Mucosa of descending colon (tissue), 3 donors: Measurements from ENCODE around the gene SERTAD2. TPM values are rescaled to one million over a fixed set of nuclear protein-coding genes. Genes with fewer than 3 reads are reported as not detected.

Experiments
- ATAC-seq: fragments of 200-7000 bp; cut with Tn5 transposase; one replicate; pipeline ENCODE4 v1.9.1; 2020; ENCODE audit warnings: mild to moderate bottlenecking, moderate library complexity
- DNase-seq, 3 donors: peaks; one replicate each; pipeline ENCODE4 v3.0.0-alpha.2; 2020
- H3K36me3 ChIP-seq: fragments of 200-600 bp; one replicate; pipeline ENCODE4 v1.8.0; 2021; ENCODE audit warnings: low read depth, mild to moderate bottlenecking
- H3K4me1 ChIP-seq: fragments of 200-600 bp; one replicate; pipeline ENCODE4 v1.8.0; 2021; ENCODE audit warnings: low read depth, mild to moderate bottlenecking
- H3K4me3 ChIP-seq: fragments of 200-600 bp; one replicate; pipeline ENCODE4 v1.8.0; 2021; ENCODE audit warnings: mild to moderate bottlenecking
- H3K9me3 ChIP-seq: fragments of 200-600 bp; one replicate; pipeline ENCODE4 v1.8.0; 2021; ENCODE audit warnings: mild to moderate bottlenecking
- CTCF ChIP-seq: fragments of 200-600 bp; IDR thresholded peaks from one replicate; pipeline ENCODE4 v1.8.0; 2022; ENCODE audit warnings: antibody characterized with exemption, mild to moderate bottlenecking
- intact Hi-C, 2 donors: fragments of 100-400 bp; cut with DNase I in 1 of 2; cut with micrococcal nuclease in 1 of 2; formaldehyde crosslinking; loops; one replicate each; pipeline versions ENCODE4 v1.11.0 to v1.11.1; 2022; cut with DNase I, micrococcal nuclease
- total RNA-seq, 3 donors: library from RNA; stranded (reverse); fragmentation: NEBNext Ultra II Directional in 2 of 3; extraction: Animal tissue kit (Norgen Biotek cat#: 25700) in 2 of 3; gene quantifications; one replicate each; pipeline versions ENCODE4 v1.2.1 to v1.2.4, GENCODE V29; 2021 to 2023
- donor health status: DM: no; HTN: no; CAD: no; lungs with moderate emphysema.
- donor health status: DM: no; HTN: no; CAD: no.
- donor health status: DM: no; HTN: yes; CAD: no.

Gene SERTAD2
- total RNA-seq, 3 donors from 2014 or later = 17.3 to 20.6 (median 20.6) TPM

GRCh38 chr2:64627860-64628841, 25.6 kb downstream of the SERTAD2 start:
- Histone ChIP-seq H3K9me3 (no peaks in the 10 kb centered on the region), H3K4me1 (no peaks in the 10 kb centered on the region), H3K4me3 (no peak overlapping the region), H3K36me3 (no peaks in the 10 kb centered on the region)
- DNase-seq = no peak
- intact Hi-C loops = no loop called here
- TF ChIP-seq CTCF = no peak
- peak; percentile 73 for ATAC-seq

GRCh38 chr2:64626963-64627760, 26.6 kb downstream of the SERTAD2 start:
- no peaks in the 10 kb centered on the region for H3K36me3 ChIP-seq
- no peaks in the 10 kb centered on the region for H3K4me1 ChIP-seq
- ATAC-seq (no peak), DNase-seq (no peak)
- H3K4me3 ChIP-seq = no peak overlapping the region
- no peak for TF ChIP-seq CTCF
- intact Hi-C loops = no loop called here
- H3K9me3 ChIP-seq = no peaks in the 10 kb centered on the region

- no peaks in the 10 kb centered on the region for H3K9me3 ChIP-seq
- TF ChIP-seq CTCF = no peak
- no peak for ATAC-seq
- DNase-seq = no peak
- intact Hi-C loops = no loop called here
- no peak overlapping the region for H3K4me3 ChIP-seq
- no peaks in the 10 kb centered on the region for H3K4me1 ChIP-seq
- no peaks in the 10 kb centered on the region for H3K36me3 ChIP-seq
These were observed 27.4 kb downstream of the SERTAD2 start for GRCh38 chr2:64626146-64626809.

GRCh38 chr2:64625299-64626145, 28.2 kb downstream of the SERTAD2 start:
- H3K36me3 ChIP-seq = no peaks in the 10 kb centered on the region
- DNase-seq = no peak
- no peak for TF ChIP-seq CTCF
- H3K4me1 ChIP-seq = no peaks in the 10 kb centered on the region
- H3K9me3 ChIP-seq = no peaks in the 10 kb centered on the region
- intact Hi-C loops = no loop called here
- no peak for ATAC-seq
- no peak overlapping the region for H3K4me3 ChIP-seq

- no peak for DNase-seq
- TF ChIP-seq CTCF = no peak
- H3K4me1 ChIP-seq = no peaks in the 10 kb centered on the region
- H3K9me3 ChIP-seq = no peaks in the 10 kb centered on the region
- intact Hi-C loops = no loop called here
- H3K4me3 ChIP-seq = no peak overlapping the region
- H3K36me3 ChIP-seq = no peaks in the 10 kb centered on the region
- ATAC-seq = no peak
These were observed 28.9 kb downstream of the SERTAD2 start for GRCh38 chr2:64624862-64625261.
